T-helper 1 cell treated with Interleukin-12 subunit alpha and Interleukin-12 subunit beta and Interleukin-4 antibody, amounts not matched to agents 30 μg/mL and 1 μg/mL, for 36 hours (primary cell): ENCODE results near the gene GLCCI1.

Experiments
- H3K27ac Mint-ChIP-seq: one replicate; pipeline ENCODE4 v1.8.0; 2021; ENCODE audit warnings: mild to moderate bottlenecking, mixed read lengths
- H3K27me3 Mint-ChIP-seq: one replicate; pipeline ENCODE4 v1.8.0; 2021; ENCODE audit warnings: low read depth, mixed read lengths
- H3K36me3 Mint-ChIP-seq: one replicate; pipeline ENCODE4 v1.8.0; 2021; ENCODE audit warnings: low read depth, mixed read lengths
- H3K4me1 Mint-ChIP-seq: one replicate; pipeline ENCODE4 v1.8.0; 2021; ENCODE audit warnings: low read depth, mixed read lengths
- H3K4me3 Mint-ChIP-seq: one replicate; pipeline ENCODE4 v1.8.0; 2021; ENCODE audit warnings: mild to moderate bottlenecking, moderate library complexity, mixed read lengths
- H3K9me3 Mint-ChIP-seq: one replicate; pipeline ENCODE4 v1.8.0; 2021; ENCODE audit warnings: mixed read lengths

Gene GLCCI1

GRCh38 chr7:8121243-8121642 lies 152.6 kb downstream of the GLCCI1 start:
- H3K4me1 Mint-ChIP-seq, result peaks cover 59% of the 10 kb centered on the region
- no peak overlapping the region for H3K4me3 Mint-ChIP-seq
- peak overlapping the region; percentile 43 for H3K27ac Mint-ChIP-seq

GRCh38 chr7:8125680-8126444 lies 157.3 kb downstream of the GLCCI1 start:
- Mint-ChIP-seq H3K9me3 (peaks cover 5% of the 10 kb centered on the region), H3K27ac (peak overlapping the region; percentile 100), H3K36me3 (peaks cover 16% of the 10 kb centered on the region), H3K27me3 (no peaks in the 10 kb centered on the region), H3K4me3 (peak overlapping the region; percentile 72), H3K4me1 (peaks cover 68% of the 10 kb centered on the region)

More at GRCh38 chr7:8121243-8121642, 152.6 kb downstream of the GLCCI1 start:
- Mint-ChIP-seq H3K27me3 (no peaks in the 10 kb centered on the region), H3K36me3 (peaks cover 15% of the 10 kb centered on the region), H3K9me3 (peaks cover 5% of the 10 kb centered on the region)

GRCh38 chr7:8126601-8127167 lies 158.1 kb downstream of the GLCCI1 start:
- Mint-ChIP-seq H3K27ac (peak overlapping the region; percentile 100), H3K4me3 (peak overlapping the region; percentile 36), H3K27me3 (no peaks in the 10 kb centered on the region), H3K4me1 (peaks cover 68% of the 10 kb centered on the region), H3K9me3 (peaks cover 5% of the 10 kb centered on the region), H3K36me3 (peaks cover 15% of the 10 kb centered on the region)

DNA sequence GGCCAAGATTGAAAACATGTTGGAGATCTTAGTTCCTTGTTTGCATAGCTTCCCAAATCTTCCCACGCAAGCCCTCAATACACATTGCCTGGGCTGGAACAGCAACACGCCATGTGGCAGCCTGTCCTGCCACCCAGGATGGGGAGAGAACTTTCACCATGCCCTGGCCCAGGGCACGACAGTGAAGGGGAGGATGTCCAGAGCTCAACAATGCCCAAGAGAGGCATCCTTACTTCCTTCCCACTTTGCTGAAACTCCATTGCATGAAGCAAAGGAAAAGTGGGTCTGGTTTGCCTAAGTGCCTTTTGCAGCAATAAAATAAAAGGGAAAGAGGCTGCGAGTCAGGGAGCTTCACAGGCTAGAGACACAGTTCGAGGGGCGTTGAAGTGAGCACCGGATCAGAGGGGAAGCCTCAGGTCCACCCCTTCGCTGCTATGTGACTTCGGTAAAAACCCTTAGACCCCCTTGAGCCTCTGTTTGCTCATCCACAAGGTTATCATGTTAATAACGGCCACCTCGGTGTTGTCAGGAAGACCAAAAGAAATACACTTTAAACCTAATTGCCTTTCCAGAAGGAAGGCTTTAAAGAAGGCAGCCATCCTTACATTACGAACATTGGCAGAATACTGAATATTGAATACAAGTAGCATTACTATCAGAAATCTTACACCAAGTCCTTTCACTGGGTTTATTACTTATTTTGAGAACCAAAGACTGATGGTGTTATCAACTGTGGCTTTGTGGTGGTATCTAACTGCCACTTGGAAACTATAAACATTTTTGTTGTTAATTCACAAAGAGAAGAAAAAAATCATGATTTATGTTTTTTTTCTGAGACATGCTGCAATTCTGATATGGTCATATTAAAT lies 160.1 kb downstream of the GLCCI1 start:
- Mint-ChIP-seq H3K27me3 (no peaks in the 10 kb centered on the region), H3K36me3 (peaks cover 10% of the 10 kb centered on the region), H3K4me3 (no peak overlapping the region), H3K9me3 (peaks cover 5% of the 10 kb centered on the region), H3K4me1 (peaks cover 79% of the 10 kb centered on the region), H3K27ac (peak overlapping the region; percentile 16)

GRCh38 chr7:8129318-8129659 lies 160.7 kb downstream of the GLCCI1 start:
- Mint-ChIP-seq H3K4me1 (peaks cover 83% of the 10 kb centered on the region), H3K27me3 (no peaks in the 10 kb centered on the region), H3K27ac (peak overlapping the region; percentile 7), H3K9me3 (peaks cover 5% of the 10 kb centered on the region), H3K4me3 (no peak overlapping the region), H3K36me3 (peaks cover 10% of the 10 kb centered on the region)

DNA sequence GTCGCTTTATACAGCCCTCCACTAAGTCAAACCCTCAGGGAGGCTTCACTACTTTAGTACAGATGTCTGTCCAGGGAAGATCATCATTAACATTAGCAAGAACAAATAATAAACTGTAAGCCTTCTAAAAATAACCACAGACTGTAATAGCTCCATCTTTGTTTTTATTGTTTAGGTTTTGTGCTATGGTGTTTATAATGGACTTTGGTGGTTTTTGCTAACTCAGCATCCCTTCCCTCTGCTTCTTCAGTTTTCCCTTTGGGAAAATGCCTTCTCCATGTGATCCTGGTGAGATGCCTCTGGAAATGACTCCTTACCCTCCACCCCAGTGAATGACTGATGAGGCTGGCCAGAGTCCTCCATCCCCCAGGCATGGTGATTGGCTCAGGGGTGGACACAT lies 162.1 kb downstream of the GLCCI1 start:
- Mint-ChIP-seq H3K27ac (peak overlapping the region; percentile 50), H3K4me3 (no peak overlapping the region), H3K4me1 (peaks cover 78% of the 10 kb centered on the region), H3K36me3 (peaks cover 6% of the 10 kb centered on the region), H3K9me3 (no peaks in the 10 kb centered on the region), H3K27me3 (no peaks in the 10 kb centered on the region)

- H3K36me3 Mint-ChIP-seq, result peaks cover 6% of the 10 kb centered on the region
- peak overlapping the region; percentile 70 for H3K4me3 Mint-ChIP-seq
- H3K4me1 Mint-ChIP-seq, result peaks cover 66% of the 10 kb centered on the region
- H3K27me3 Mint-ChIP-seq, result no peaks in the 10 kb centered on the region
- H3K9me3 Mint-ChIP-seq, result no peaks in the 10 kb centered on the region
- peak overlapping the region; percentile 92 for H3K27ac Mint-ChIP-seq
Observed at GRCh38 chr7:8131694-8132605, 163.4 kb downstream of the GLCCI1 start.

DNA sequence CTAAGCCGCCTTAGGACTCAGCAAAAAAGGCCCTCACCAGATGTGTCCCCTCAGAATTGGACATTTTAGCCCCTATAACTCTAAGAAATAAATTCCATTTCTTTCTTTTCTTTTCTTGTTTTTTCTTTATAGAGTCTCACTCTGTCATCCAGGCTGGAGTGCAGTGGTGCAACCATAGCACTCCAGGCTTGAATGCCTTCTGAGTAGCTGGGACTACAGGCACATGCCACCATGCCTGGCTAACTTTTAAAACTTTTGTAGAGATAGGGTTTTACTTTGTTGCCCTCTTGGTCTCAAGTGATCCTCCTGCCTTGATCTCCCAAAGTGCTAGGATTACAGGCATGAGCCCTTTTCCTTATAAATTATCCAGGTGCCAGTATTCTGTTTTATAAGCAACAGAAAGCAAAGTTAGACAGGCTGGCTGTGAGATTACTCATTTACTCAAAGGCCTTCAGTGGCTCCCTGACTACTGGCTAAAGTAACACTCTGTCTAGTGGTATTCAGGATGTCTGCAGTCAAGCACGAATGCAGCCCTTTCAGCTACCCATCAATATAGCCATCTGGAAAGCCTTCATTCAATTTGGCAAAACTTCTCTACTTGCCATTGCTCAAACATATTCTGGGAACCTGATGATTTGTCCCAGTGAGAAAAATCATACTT lies 164.7 kb downstream of the GLCCI1 start:
- peaks cover 1% of the 10 kb centered on the region for H3K36me3 Mint-ChIP-seq
- H3K4me1 Mint-ChIP-seq, result peaks cover 57% of the 10 kb centered on the region
- peak overlapping the region; percentile 92 for H3K27ac Mint-ChIP-seq
- H3K9me3 Mint-ChIP-seq, result no peaks in the 10 kb centered on the region
- peak overlapping the region; percentile 14 for H3K4me3 Mint-ChIP-seq
- H3K27me3 Mint-ChIP-seq, result no peaks in the 10 kb centered on the region

DNA sequence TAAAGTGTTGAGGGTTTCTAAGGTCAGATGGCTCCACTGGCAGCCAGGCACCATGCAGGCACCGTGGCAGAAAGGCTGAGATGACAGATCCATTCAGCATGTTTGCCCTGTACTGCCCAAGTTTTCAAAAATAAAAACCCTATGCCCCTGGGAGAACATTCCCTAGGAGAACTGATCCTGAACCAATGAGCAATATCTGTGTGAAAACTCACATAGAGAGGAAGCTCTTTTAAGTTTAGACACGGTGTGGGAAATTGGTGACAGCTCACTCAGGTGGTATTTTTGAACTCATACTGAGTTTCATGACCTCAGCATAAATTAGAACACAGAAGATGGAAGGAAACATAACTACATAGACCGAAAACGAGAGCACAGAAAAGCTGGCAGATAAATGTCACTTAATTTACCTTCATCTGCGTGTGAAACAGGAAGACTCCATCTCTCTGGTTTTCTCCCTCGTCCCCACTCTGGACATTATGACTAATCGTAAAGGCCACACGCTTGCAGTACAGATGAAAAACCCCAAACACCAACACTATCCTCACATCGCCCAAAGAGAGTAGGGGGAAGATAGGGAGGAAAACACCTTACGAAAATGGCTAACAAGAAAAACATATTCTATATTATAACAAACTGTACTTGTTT lies 165.6 kb downstream of the GLCCI1 start:
- Mint-ChIP-seq H3K4me1 (peaks cover 48% of the 10 kb centered on the region), H3K9me3 (no peaks in the 10 kb centered on the region), H3K4me3 (peak overlapping the region; percentile 41)

DNA sequence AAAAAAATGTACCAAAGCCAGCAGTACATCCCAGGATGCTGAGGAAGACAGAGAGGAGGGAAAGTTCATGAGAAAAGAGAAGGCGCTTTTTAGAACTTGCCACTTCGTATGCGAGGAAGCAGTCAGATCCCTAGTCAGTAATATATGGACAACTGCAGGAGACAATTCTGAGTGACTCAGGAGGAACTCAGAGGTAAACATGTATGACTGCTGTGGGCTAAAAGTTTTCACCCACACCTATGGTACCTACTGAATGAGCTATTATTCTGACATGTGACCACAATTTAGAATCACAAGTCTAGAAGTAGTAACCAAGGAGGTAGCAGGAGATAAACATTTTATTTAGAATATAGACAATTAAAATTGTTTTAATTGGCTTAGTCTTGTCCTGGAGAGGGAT lies 166.8 kb downstream of the GLCCI1 start:
- Mint-ChIP-seq H3K27me3 (no peaks in the 10 kb centered on the region), H3K4me3 (no peak overlapping the region), H3K27ac (no peak overlapping the region), H3K4me1 (peaks cover 44% of the 10 kb centered on the region), H3K36me3 (peaks cover 1% of the 10 kb centered on the region), H3K9me3 (no peaks in the 10 kb centered on the region)

More for the DNA sequence above, 165.6 kb downstream of the GLCCI1 start:
- peaks cover 1% of the 10 kb centered on the region for H3K36me3 Mint-ChIP-seq
- H3K27me3 Mint-ChIP-seq, result no peaks in the 10 kb centered on the region
- H3K27ac Mint-ChIP-seq, result peak overlapping the region; percentile 92

DNA sequence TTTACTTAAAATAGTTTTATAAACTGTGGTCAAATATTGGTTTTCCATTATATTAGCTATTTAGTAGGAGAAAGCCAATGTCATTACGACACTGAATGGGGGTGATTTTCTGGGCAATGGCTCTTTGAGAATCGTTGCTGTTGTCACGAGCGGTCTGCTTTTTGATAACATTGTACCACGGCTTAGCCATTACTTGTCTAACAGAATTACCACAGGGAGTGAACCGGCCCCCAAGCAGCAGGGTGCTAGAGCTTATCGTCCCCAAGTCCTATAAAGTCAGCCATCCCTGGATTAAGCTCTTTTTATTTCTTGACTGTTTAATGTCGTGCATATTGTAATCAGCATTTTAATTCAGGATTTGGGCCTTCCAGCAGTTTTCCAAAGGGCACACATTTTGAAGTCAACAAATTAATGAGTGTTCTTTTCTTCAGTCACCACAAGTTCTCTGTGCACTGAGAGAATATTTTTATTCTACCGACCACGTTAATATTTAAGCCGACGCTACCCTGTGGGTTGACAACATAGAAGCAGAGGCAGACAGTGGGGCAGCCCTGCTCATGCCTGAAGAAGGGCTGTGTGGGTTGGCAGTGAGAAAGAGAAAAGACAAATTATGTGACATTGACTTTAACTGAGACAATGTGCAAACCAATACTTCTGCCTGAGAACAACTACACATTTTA lies 167.6 kb downstream of the GLCCI1 start:
- no peak overlapping the region for H3K4me3 Mint-ChIP-seq
- no peak overlapping the region for H3K27ac Mint-ChIP-seq
- no peaks in the 10 kb centered on the region for H3K27me3 Mint-ChIP-seq
- peaks cover 38% of the 10 kb centered on the region for H3K4me1 Mint-ChIP-seq
- H3K9me3 Mint-ChIP-seq, result no peaks in the 10 kb centered on the region
- H3K36me3 Mint-ChIP-seq, result peaks cover 1% of the 10 kb centered on the region
